Raji (cell line): Measurements from ENCODE around the gene ITIH4.

ENCODE experiments used
- POLR2A ChIP-seq: IDR thresholded peaks from 2 replicates; pipeline ENCODE4 v1.6.1; 2011; ENCODE audit warnings: low read depth, low read length, control low read depth; ENCODE audit not compliant: insufficient read depth

ITIH4 gene

GRCh38 chr3:52801839-52802238 lies 28.6 kb downstream of the ITIH4 start:
- TF ChIP-seq POLR2A = no peak

- no peak for TF ChIP-seq POLR2A
Observed at GRCh38 chr3:52800079-52800478, 30.4 kb downstream of the ITIH4 start.

- no peak for TF ChIP-seq POLR2A
Observed at GRCh38 chr3:52798978-52799476, 31.4 kb downstream of the ITIH4 start.

- no peak for TF ChIP-seq POLR2A
Observed at GRCh38 chr3:52798376-52798977, 32.0 kb downstream of the ITIH4 start.

- TF ChIP-seq POLR2A = no peak
Observed at GRCh38 chr3:52796411-52796810, 34.1 kb downstream of the ITIH4 start.

- no peak for TF ChIP-seq POLR2A
Observed at GRCh38 chr3:52795298-52795900, 35.1 kb downstream of the ITIH4 start.

GRCh38 chr3:52794612-52795099 lies 35.8 kb downstream of the ITIH4 start, which contains the start of gene ITIH3:
TSS of gene ITIH3 (plus strand) at chr3:52794796. CDS start at chr3:52794804, 8 bp downstream.
- no peak for TF ChIP-seq POLR2A

GRCh38 chr3:52793702-52794611 lies 36.5 kb downstream of the ITIH4 start:
- no peak for TF ChIP-seq POLR2A

GRCh38 chr3:52792961-52793695 lies 37.3 kb downstream of the ITIH4 start:
- no peak for TF ChIP-seq POLR2A

GRCh38 chr3:52792413-52792812 lies 38.1 kb downstream of the ITIH4 start:
- TF ChIP-seq POLR2A = no peak

GRCh38 chr3:52791928-52792327 lies 38.5 kb downstream of the ITIH4 start:
- TF ChIP-seq POLR2A = no peak

GRCh38 chr3:52791366-52791765 lies 39.1 kb downstream of the ITIH4 start:
- TF ChIP-seq POLR2A = no peak

GRCh38 chr3:52790741-52791140 lies 39.7 kb downstream of the ITIH4 start:
- TF ChIP-seq POLR2A = no peak

GRCh38 chr3:52790337-52790736 lies 40.1 kb downstream of the ITIH4 start:
- TF ChIP-seq POLR2A = no peak

- TF ChIP-seq POLR2A = no peak
Observed at GRCh38 chr3:52789746-52790040, 40.8 kb downstream of the ITIH4 start.
